GM18951 (cell line): Measurements from ENCODE around the gene XYLT1.

Experiments
- POLR2A ChIP-seq: IDR thresholded peaks from 4 replicates; pipeline ENCODE4 v1.6.1; 2011; ENCODE audit warnings: mild to moderate bottlenecking; ENCODE audit not compliant: insufficient read length, insufficient read depth; ENCODE audit errors: extremely low read depth
- in situ Hi-C: fragments of 300-500 bp; cut with MboI; formaldehyde crosslinking; loops from one replicate; pipeline ENCODE4 v1.12.0; 2022; ENCODE audit warnings: low sequenced_read_pairs, mixed read lengths, inconsistent platforms; ENCODE audit not compliant: unreplicated experiment

Gene XYLT1

DNA sequence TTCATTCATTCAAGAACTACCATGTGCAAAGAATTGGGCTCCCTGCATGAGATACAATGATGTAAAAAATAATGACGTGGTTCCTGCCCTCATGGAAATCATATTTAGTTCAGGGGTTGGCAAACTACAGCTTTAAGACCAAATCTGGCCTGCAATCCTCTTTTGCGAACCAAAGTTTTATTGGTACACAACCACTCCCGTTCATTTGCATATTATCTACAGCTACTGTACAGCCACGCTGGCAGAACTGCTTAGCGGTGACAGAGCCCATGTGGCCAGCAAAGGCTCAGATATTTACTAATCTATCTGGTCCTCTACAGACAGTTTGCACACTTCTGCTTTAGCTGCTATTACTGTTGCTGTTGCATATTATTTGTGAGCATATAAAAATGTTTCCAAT, 167.7 kb downstream of the XYLT1 start:
- TF ChIP-seq POLR2A: no peak
- in situ Hi-C loops: no loop called here

DNA sequence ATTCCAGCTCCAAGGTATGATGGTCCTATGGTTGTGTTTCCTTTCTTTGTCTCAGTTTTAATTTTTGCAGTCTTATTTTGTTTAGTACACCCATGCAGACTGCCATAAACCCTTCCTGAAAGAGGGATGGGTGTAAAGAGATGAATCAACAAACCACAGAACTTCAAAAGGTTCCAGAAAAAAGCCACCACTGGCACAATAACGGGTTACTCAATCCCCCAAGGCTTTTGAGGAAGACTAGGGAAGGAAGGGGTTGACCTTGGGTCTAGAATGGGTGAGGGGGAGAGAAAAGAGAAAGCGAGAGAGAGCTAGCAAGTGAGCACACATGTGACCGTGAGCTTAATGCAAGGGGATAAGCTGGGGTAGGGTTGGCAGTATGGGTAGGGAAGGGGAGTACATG, 168.1 kb downstream of the XYLT1 start:
- in situ Hi-C loops: no loop called here
- TF ChIP-seq POLR2A: no peak

GRCh38 chr16:17302214-17302613, 168.5 kb downstream of the XYLT1 start:
- in situ Hi-C loops: no loop called here
- TF ChIP-seq POLR2A: no peak

DNA sequence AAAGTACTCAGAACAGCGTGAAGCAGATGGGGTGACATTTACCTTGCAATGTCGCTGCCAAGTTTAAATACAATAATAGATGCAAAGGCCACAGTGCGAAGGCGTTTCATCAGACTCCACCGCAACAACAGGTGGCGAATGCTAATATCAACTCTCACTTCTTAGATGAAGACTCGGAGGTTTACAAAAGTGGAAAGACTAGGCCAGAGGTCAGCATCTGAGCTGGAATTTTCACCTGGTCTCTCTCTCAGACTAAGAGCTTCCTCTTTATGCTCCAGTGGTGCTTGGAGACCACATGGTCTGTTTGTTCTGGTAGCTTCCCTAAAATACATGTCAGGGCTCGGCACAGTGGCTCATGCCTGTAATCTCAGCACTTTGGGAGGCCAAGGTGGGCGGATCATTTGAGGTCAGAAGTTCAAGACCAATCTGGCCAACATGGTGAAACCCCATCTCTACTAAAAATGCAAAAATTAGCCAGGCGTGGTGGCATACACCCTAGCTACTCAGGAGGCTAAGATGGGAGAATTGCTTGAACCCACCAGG, 169.1 kb downstream of the XYLT1 start:
- no peak for TF ChIP-seq POLR2A
- in situ Hi-C loops: no loop called here

DNA sequence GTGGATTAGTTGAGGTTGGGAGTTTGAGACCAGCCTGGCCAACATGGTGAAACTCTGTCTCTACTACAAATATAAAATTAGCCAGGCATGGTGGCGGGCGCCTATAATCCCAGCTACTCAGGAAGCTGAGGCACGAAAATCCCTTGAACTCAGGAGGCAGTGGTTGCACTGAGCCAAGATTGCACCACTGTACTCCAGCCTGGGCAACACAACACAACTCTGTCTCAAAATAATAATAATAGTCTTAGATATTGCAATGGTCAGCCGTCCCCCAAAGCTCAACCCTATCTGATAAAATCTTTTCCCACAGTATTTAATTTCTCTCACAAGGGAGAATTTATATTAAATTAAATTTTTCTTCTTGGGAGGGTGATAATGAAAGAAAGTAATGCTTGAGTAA, 169.6 kb downstream of the XYLT1 start:
- in situ Hi-C loops: no loop called here
- no peak for TF ChIP-seq POLR2A

DNA sequence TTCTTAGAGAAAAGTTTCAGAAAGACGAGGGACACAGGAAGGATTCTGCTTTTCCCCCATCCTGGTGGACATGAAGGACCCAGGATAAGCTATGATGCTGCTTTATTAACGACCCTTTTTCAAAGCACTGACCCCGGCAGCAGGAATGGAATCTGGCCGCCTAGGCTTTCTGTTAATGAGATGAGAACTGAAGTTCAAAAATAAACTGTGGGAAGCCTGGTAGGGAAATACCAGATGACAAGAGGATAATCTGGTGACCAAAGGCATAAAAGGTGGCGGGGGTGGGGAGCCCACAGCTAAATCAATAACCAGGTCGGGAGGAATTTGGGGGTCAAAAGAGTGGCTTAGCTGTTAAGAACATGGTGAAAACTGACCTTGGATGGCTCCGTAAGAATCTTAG, 171.0 kb downstream of the XYLT1 start:
- TF ChIP-seq POLR2A: no peak
- in situ Hi-C loops: no loop called here

GRCh38 chr16:17298238-17298637, 172.5 kb downstream of the XYLT1 start:
- no peak for TF ChIP-seq POLR2A
- in situ Hi-C loops: no loop called here

- no peak for TF ChIP-seq POLR2A
- in situ Hi-C loops: no loop called here
These were observed 174.3 kb downstream of the XYLT1 start for GRCh38 chr16:17296431-17296830.

GRCh38 chr16:17295948-17296347, 174.8 kb downstream of the XYLT1 start:
- no peak for TF ChIP-seq POLR2A
- in situ Hi-C loops: no loop called here

DNA sequence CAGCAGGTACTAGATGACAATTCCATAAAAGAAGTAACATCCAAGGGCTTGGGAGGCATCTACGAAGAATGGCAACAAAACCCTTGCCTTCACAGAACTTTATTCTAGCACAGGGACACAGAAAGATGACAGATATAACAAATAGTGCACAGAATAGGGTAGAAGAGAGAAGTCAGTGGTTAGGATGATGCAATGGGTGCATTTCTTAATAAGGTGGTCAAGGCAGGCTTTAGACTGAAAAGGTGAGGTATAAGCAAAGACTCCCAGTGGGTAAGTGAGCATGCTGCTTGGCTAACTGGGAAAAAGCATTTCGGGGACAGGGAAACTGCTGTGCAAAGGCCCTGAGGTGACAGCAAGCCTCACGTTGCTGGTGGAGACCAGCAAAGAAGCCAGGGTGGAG, 175.9 kb downstream of the XYLT1 start:
- no peak for TF ChIP-seq POLR2A
- in situ Hi-C loops: no loop called here

DNA sequence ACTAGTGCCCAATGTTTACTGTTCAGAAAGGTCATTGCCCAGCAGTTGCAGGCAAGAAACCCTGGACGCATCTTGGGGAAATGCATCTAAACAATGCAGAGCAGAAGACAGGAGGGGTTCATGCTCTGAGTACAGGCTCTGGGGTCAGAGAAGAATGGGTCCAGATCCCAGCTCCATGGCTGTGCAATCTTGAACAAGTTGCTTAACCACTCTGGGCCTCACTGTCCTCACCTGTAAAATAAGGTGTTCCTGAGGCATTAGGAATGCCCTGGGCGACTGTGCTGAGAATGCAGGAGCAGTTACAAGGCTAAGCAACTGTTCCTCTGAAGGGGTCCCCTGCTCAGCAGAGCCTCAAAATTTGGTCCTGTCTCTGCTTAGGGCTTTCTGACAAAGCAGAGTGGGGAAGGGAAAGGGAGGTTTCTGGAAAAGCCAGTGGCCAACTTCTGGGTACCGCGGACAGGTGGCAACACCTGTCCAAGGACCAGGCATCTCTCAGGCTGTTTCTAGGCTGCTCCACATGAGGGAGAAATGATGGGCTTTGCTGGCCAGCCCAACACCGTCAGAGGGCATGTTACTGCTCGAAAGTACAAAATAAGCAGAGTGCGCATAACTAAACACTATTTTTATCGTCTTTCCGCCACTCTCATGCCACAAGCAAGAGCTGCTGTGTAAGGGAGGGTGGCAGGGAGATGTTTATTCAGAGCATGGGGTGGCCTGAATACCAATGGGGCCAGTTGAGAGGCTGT, 176.8 kb downstream of the XYLT1 start:
- in situ Hi-C loops: no loop called here
- no peak for TF ChIP-seq POLR2A

- in situ Hi-C loops: no loop called here
- TF ChIP-seq POLR2A: no peak
These were observed 179.5 kb downstream of the XYLT1 start for GRCh38 chr16:17291289-17291688.

GRCh38 chr16:17289674-17290635, 180.8 kb downstream of the XYLT1 start:
- in situ Hi-C loops: no loop called here
- no peak for TF ChIP-seq POLR2A
